GM12891 (cell line): ENCODE measurements around the gene RBBP9.

ENCODE experiments used
- PAX5 ChIP-seq: IDR thresholded peaks from 2 replicates; pipeline ENCODE4 v1.6.1; 2011; ENCODE audit warnings: low read length, moderate library complexity, mild to moderate bottlenecking; ENCODE audit not compliant: insufficient read depth, severe bottlenecking
- POLR2A ChIP-seq: IDR thresholded peaks from 2 replicates; pipeline ENCODE4 v1.6.1; 2011; ENCODE audit warnings: low read depth, low read length, control low read depth
- POLR2AphosphoS5 ChIP-seq: IDR thresholded peaks from 2 replicates; pipeline ENCODE4 v1.6.1; 2011; ENCODE audit warnings: low read depth, low read length, control low read depth
- POU2F2 ChIP-seq: IDR thresholded peaks from 2 replicates; pipeline ENCODE4 v1.6.1; 2011; ENCODE audit warnings: low read depth, mild to moderate bottlenecking, control low read depth, low read length, moderate library complexity
- SPI1 ChIP-seq: IDR thresholded peaks from 2 replicates; pipeline ENCODE4 v1.6.1; 2011; ENCODE audit warnings: low read depth, low read length, control low read depth
- TAF1 ChIP-seq: IDR thresholded peaks from 2 replicates; pipeline ENCODE4 v1.6.1; 2011; ENCODE audit warnings: low read depth, low read length, control low read depth

GRCh38 chr20:18507218-18508191 lies 10.5 kb upstream of the RBBP9 start, which contains the start of gene SEC23B:
- TF ChIP-seq POLR2A (peak; percentile 86), POLR2AphosphoS5 (peak; percentile 87), POU2F2 (peak; percentile 95), TAF1 (peak; percentile 72), SPI1 (no peak), PAX5 (no peak)
